ENCODE results near the gene MSH6. TPM values are rescaled to one million over a fixed set of nuclear protein-coding genes. Genes with fewer than 3 reads are reported as not detected.

MSH6 gene, protein sequence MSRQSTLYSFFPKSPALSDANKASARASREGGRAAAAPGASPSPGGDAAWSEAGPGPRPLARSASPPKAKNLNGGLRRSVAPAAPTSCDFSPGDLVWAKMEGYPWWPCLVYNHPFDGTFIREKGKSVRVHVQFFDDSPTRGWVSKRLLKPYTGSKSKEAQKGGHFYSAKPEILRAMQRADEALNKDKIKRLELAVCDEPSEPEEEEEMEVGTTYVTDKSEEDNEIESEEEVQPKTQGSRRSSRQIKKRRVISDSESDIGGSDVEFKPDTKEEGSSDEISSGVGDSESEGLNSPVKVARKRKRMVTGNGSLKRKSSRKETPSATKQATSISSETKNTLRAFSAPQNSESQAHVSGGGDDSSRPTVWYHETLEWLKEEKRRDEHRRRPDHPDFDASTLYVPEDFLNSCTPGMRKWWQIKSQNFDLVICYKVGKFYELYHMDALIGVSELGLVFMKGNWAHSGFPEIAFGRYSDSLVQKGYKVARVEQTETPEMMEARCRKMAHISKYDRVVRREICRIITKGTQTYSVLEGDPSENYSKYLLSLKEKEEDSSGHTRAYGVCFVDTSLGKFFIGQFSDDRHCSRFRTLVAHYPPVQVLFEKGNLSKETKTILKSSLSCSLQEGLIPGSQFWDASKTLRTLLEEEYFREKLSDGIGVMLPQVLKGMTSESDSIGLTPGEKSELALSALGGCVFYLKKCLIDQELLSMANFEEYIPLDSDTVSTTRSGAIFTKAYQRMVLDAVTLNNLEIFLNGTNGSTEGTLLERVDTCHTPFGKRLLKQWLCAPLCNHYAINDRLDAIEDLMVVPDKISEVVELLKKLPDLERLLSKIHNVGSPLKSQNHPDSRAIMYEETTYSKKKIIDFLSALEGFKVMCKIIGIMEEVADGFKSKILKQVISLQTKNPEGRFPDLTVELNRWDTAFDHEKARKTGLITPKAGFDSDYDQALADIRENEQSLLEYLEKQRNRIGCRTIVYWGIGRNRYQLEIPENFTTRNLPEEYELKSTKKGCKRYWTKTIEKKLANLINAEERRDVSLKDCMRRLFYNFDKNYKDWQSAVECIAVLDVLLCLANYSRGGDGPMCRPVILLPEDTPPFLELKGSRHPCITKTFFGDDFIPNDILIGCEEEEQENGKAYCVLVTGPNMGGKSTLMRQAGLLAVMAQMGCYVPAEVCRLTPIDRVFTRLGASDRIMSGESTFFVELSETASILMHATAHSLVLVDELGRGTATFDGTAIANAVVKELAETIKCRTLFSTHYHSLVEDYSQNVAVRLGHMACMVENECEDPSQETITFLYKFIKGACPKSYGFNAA (N-terminal part only)
- 49.7 and 51.0 TPM in 2 replicates for polyA plus RNA-seq (2013)

GRCh38 chr2:47782671-47783485 lies at the start of gene MSH6:
MSH6 (plus strand) TSS chr2:47783145; CDS start chr2:47783234, 89 bp downstream.
- no peak within 1 kb of the TSS for H3K23ac ChIP-seq (ENCODE audit: low read length)
- H2BK5ac ChIP-seq (ENCODE audit: low read depth, low read length, poor library complexity) = peak within 1 kb of the TSS; percentile 93
- H3K9ac ChIP-seq (ENCODE audit: low read length) = peak within 1 kb of the TSS; percentile 87
- H2BK12ac ChIP-seq (ENCODE audit: low read length) = peak within 1 kb of the TSS; percentile 68
- H3K79me2 ChIP-seq (ENCODE audit: control insufficient read depth, insufficient read depth, low read length, poor library complexity) = peaks cover 32% of the 10 kb centered on the region
- H4K8ac ChIP-seq (ENCODE audit: low read depth, low read length) = peak within 1 kb of the TSS; percentile 90
- peaks cover 3 to 7% of the 10 kb centered on the region in 2 experiments for H3K36me3 ChIP-seq (ENCODE audit: control insufficient read depth in 1 of 2, insufficient read depth in 2 of 2, low read length in 2 of 2)
- H3K4me3 ChIP-seq (ENCODE audit: low read depth, low read length) = peak within 1 kb of the TSS; percentile 91
- peak within 1 kb of the TSS; percentile 75 for H2AK5ac ChIP-seq (ENCODE audit: low read length)
- H3K9me3 ChIP-seq (ENCODE audit: insufficient read depth, low read depth, low read length) = no peaks in the 10 kb centered on the region
- no peaks in the 10 kb centered on the region for H3K27me3 ChIP-seq (ENCODE audit: insufficient read depth, low read length)
- H4K91ac ChIP-seq (ENCODE audit: low read depth, low read length) = peak within 1 kb of the TSS; percentile 95
- DNase-seq = peak; percentile 83 to 96
- peak within 1 kb of the TSS; percentile 92 for H3K14ac ChIP-seq (ENCODE audit: low read length)
- H2BK120ac ChIP-seq (ENCODE audit: insufficient read depth, low read length, poor library complexity) = peak within 1 kb of the TSS; percentile 91
- peak within 1 kb of the TSS; percentile 96 for H2AFZ ChIP-seq (ENCODE audit: insufficient read depth, low read length, poor library complexity)
- peak within 1 kb of the TSS; percentile 97 for H3K18ac ChIP-seq (ENCODE audit: low read length)
- peak within 1 kb of the TSS; percentile 96 for H3K27ac ChIP-seq (ENCODE audit: low read depth, low read length)
- H3K79me1 ChIP-seq (ENCODE audit: low read length) = peaks cover 9% of the 10 kb centered on the region
- H4K12ac ChIP-seq (ENCODE audit: low read depth, low read length) = peak within 1 kb of the TSS; percentile 95
- H3K4me2 ChIP-seq (ENCODE audit: low read length) = peak within 1 kb of the TSS; percentile 90
- no peaks in the 10 kb centered on the region for H3K4me1 ChIP-seq (ENCODE audit: control insufficient read depth in 1 of 2, insufficient read depth in 2 of 2, low read length in 2 of 2)
- no CpG with 5 or more reads among the region's 98 CpGs for WGBS (ENCODE audit: extremely low coverage, insufficient coverage, insufficient read length)
- peak within 1 kb of the TSS; percentile 75 for H3K4ac ChIP-seq (ENCODE audit: low read depth, low read length)

DNA sequence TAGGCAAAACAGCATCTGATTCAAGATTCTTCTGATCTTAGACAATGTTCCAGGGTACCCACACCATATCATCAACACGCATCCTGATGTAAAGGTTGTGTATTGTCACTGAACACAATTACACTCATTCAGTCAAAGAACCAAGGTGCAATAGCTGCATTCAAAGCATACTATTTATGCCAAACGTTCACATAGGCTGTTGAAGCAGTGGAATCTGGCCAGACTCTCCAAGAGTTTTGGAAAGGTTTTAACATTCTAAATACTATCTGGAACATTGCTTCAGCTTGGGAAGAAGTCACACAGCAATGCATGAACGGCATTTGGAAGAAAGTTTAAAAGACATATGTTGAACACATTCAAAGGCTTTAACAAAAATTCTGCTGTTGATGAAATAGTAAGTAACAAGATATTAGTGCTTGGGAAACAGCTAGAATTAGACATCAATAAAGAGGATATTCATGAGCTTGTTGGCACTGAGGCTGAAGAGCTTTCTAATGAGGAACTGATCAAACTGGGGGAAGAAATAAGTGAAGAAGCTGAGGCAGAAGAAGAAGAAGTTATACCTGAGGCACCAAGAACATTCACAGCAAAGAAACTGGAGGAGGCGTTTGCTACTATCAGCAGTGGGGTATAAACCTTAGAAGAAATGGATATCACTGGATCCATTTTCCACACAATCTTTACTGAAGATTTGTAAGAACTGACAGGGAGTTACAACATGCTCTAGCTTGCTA lies 47.6 kb upstream of the MSH6 start:
- no peaks in the 10 kb centered on the region for H3K79me2 ChIP-seq (ENCODE audit: control insufficient read depth, insufficient read depth, low read length, poor library complexity)
- H3K4ac ChIP-seq (ENCODE audit: low read depth, low read length) = no peak overlapping the region
- H3K9ac ChIP-seq (ENCODE audit: low read length) = no peak overlapping the region
- no peaks in the 10 kb centered on the region for H3K27me3 ChIP-seq (ENCODE audit: insufficient read depth, low read length)
- H3K4me1 ChIP-seq (ENCODE audit: control insufficient read depth in 1 of 2, insufficient read depth in 2 of 2, low read length in 2 of 2) = peaks cover 0 to 4% of the 10 kb centered on the region in 2 experiments
- H3K4me2 ChIP-seq (ENCODE audit: low read length) = no peak overlapping the region
- no peaks in the 10 kb centered on the region for H3K9me3 ChIP-seq (ENCODE audit: insufficient read depth, low read depth, low read length)
- no peaks in the 10 kb centered on the region for H3K36me3 ChIP-seq (ENCODE audit: control insufficient read depth in 1 of 2, insufficient read depth in 2 of 2, low read length in 2 of 2)
- H4K91ac ChIP-seq (ENCODE audit: low read depth, low read length) = no peak overlapping the region
- H2BK120ac ChIP-seq (ENCODE audit: insufficient read depth, low read length, poor library complexity) = no peak overlapping the region
- no peak overlapping the region for H3K4me3 ChIP-seq (ENCODE audit: low read depth, low read length)
- H3K79me1 ChIP-seq (ENCODE audit: low read length) = no peaks in the 10 kb centered on the region
- WGBS (ENCODE audit: extremely low coverage, insufficient coverage, insufficient read length) = no CpG with 5 or more reads among the region's 4 CpGs
- H3K14ac ChIP-seq (ENCODE audit: low read length) = no peak overlapping the region
- no peak overlapping the region for H2AK5ac ChIP-seq (ENCODE audit: low read length)
- H3K23ac ChIP-seq (ENCODE audit: low read length) = no peak overlapping the region
- no peak overlapping the region for H2BK5ac ChIP-seq (ENCODE audit: low read depth, low read length, poor library complexity)
- no peak overlapping the region for H2BK12ac ChIP-seq (ENCODE audit: low read length)
- no peak overlapping the region for H4K8ac ChIP-seq (ENCODE audit: low read depth, low read length)
- no peak overlapping the region for H4K12ac ChIP-seq (ENCODE audit: low read depth, low read length)
- no peak overlapping the region for H3K27ac ChIP-seq (ENCODE audit: low read depth, low read length)
- no peak overlapping the region for H2AFZ ChIP-seq (ENCODE audit: insufficient read depth, low read length, poor library complexity)
- DNase-seq = peak in 1 of 2 donors; percentile 76
- no peak overlapping the region for H3K18ac ChIP-seq (ENCODE audit: low read length)

- H3K79me2 ChIP-seq (ENCODE audit: control insufficient read depth, insufficient read depth, low read length, poor library complexity) = no peaks in the 10 kb centered on the region
- WGBS (ENCODE audit: extremely low coverage, insufficient coverage, insufficient read length) = no CpG with 5 or more reads among the region's 3 CpGs
Measured at GRCh38 chr2:47735912-47736311, 47.0 kb upstream of the MSH6 start.

More at GRCh38 chr2:47735912-47736311, 47.0 kb upstream of the MSH6 start:
- H3K4me2 ChIP-seq (ENCODE audit: low read length) = no peak overlapping the region
- no peaks in the 10 kb centered on the region for H3K27me3 ChIP-seq (ENCODE audit: insufficient read depth, low read length)
- peaks cover 0 to 4% of the 10 kb centered on the region in 2 experiments for H3K4me1 ChIP-seq (ENCODE audit: control insufficient read depth in 1 of 2, insufficient read depth in 2 of 2, low read length in 2 of 2)
- no peak overlapping the region for H3K23ac ChIP-seq (ENCODE audit: low read length)
- no peak overlapping the region for H4K12ac ChIP-seq (ENCODE audit: low read depth, low read length)
- H3K27ac ChIP-seq (ENCODE audit: low read depth, low read length) = no peak overlapping the region
- no peak overlapping the region for H3K4ac ChIP-seq (ENCODE audit: low read depth, low read length)
- no peak overlapping the region for H4K91ac ChIP-seq (ENCODE audit: low read depth, low read length)
- no peak overlapping the region for H2AK5ac ChIP-seq (ENCODE audit: low read length)
- H2BK5ac ChIP-seq (ENCODE audit: low read depth, low read length, poor library complexity) = no peak overlapping the region
- no peak for DNase-seq
- no peak overlapping the region for H2AFZ ChIP-seq (ENCODE audit: insufficient read depth, low read length, poor library complexity)
- H3K9ac ChIP-seq (ENCODE audit: low read length) = no peak overlapping the region
- H3K79me1 ChIP-seq (ENCODE audit: low read length) = no peaks in the 10 kb centered on the region
- no peak overlapping the region for H2BK12ac ChIP-seq (ENCODE audit: low read length)
- H3K14ac ChIP-seq (ENCODE audit: low read length) = no peak overlapping the region
- H3K4me3 ChIP-seq (ENCODE audit: low read depth, low read length) = no peak overlapping the region
- no peaks in the 10 kb centered on the region for H3K36me3 ChIP-seq (ENCODE audit: control insufficient read depth in 1 of 2, insufficient read depth in 2 of 2, low read length in 2 of 2)
- H2BK120ac ChIP-seq (ENCODE audit: insufficient read depth, low read length, poor library complexity) = no peak overlapping the region
- H3K18ac ChIP-seq (ENCODE audit: low read length) = no peak overlapping the region
- H4K8ac ChIP-seq (ENCODE audit: low read depth, low read length) = no peak overlapping the region
- no peaks in the 10 kb centered on the region for H3K9me3 ChIP-seq (ENCODE audit: insufficient read depth, low read depth, low read length)

Data from trophoblast cell (in vitro differentiated cells and primary cell).